GM12878 (cell line): ENCODE results near the gene KIAA2012. TPM values are rescaled to one million over a fixed set of nuclear protein-coding genes. Genes with fewer than 3 reads are reported as not detected.

ENCODE experiments used
- ATAC-seq: fragments of 200-7000 bp; cut with Tn5 transposase; 3 replicates; pipeline ENCODE4 v1.9.1; 2020; ENCODE audit warnings: mild to moderate bottlenecking, moderate library complexity
- BruUV-seq: library from RNA; stranded (reverse); fragments of 400-500 nt; replicated peaks from 2 replicates; lab custom pipeline; 2021; lab: Mats Ljungman, UMichigan
- CTCF ChIA-PET: fragments of 300-600 bp; sonication (Branson Sonifier 250); formaldehyde crosslinking; extraction: SDS; loops from one replicate; lab custom pipeline; 2021; ENCODE audit warnings: inconsistent platforms; lab: Yijun Ruan, JAX
- POLR2A ChIA-PET: fragments of 350-600 bp; formaldehyde crosslinking; extraction: SDS; loops from one replicate; lab custom pipeline; 2021; ENCODE audit warnings: inconsistent platforms; lab: Charles Lee
- RAD21 ChIA-PET: fragments of 300-600 bp; sonication (Branson Sonifier 250); formaldehyde crosslinking; loops from one replicate; lab custom pipeline; 2023; ENCODE audit warnings: antibody characterized with exemption; ENCODE audit not compliant: unreplicated experiment; lab: Charles Lee
- SMC1A ChIA-PET: fragments of 300-600 bp; sonication (Branson Sonifier 250); formaldehyde crosslinking; loops from one replicate; lab custom pipeline; 2023; ENCODE audit not compliant: unreplicated experiment, uncharacterized antibody; lab: Charles Lee
- DNase-seq: peaks from one replicate; pipeline ENCODE4 v3.0.0-alpha.2; 2011; ENCODE audit warnings: low read depth, low spot score
- FAIRE-seq: peaks from 3 replicates; lab custom pipeline; 2011; peaks lifted over from hg19 to GRCh38; lab: Jason Lieb, UNC
- H2AFZ ChIP-seq: 2 replicates; pipeline ENCODE4 v1.6.0; 2011; ENCODE audit warnings: low read depth, low read length, control low read depth; ENCODE audit not compliant: control insufficient read depth
- H3K27ac ChIP-seq: 2 replicates; pipeline ENCODE4 v1.5.1; 2011; ENCODE audit warnings: control low read depth; ENCODE audit not compliant: control insufficient read depth, insufficient read depth
- H3K27me3 ChIP-seq, 2 experiments: replicated peaks in 1 of 2; 2 replicates each; pipeline versions ENCODE4 v1.6.0 to v1.6.1; 2011; ENCODE audit warnings: low read length in 1 of 2; ENCODE audit not compliant: control insufficient read depth in 2 of 2, insufficient read depth in 2 of 2
- H3K36me3 ChIP-seq, 2 experiments: 2 replicates each; pipeline ENCODE4 v1.5.1; 2011; ENCODE audit warnings: low read length in 1 of 2; ENCODE audit not compliant: control insufficient read depth in 2 of 2, insufficient read depth in 2 of 2
- H3K4me1 ChIP-seq: 2 replicates; pipeline ENCODE4 v1.6.1; 2011; ENCODE audit warnings: mild to moderate bottlenecking, low read length, moderate library complexity, mixed read lengths; ENCODE audit not compliant: control insufficient read depth, insufficient read depth
- H3K4me2 ChIP-seq: 2 replicates; pipeline ENCODE4 v1.6.0; 2011; ENCODE audit warnings: control low read depth; ENCODE audit not compliant: control insufficient read depth, insufficient read depth
- H3K4me3 ChIP-seq: fragments of 200-600 bp; sonication (generic); 2 replicates; pipeline ENCODE4 v1.5.1; 2016
- H3K79me2 ChIP-seq: 2 replicates; pipeline ENCODE4 v1.6.0; 2011; ENCODE audit warnings: low read length; ENCODE audit not compliant: control insufficient read depth, insufficient read depth
- H3K9ac ChIP-seq: 2 replicates; pipeline ENCODE4 v1.8.0; 2011; ENCODE audit warnings: low read length, control low read depth, mixed read lengths; ENCODE audit not compliant: control insufficient read depth, insufficient read depth
- H3K9me3 ChIP-seq: replicated peaks from 3 replicates; pipeline ENCODE4 v1.5.1; 2011; ENCODE audit warnings: mild to moderate bottlenecking, low read length; ENCODE audit not compliant: control insufficient read depth, insufficient read depth
- H4K20me1 ChIP-seq: 2 replicates; pipeline ENCODE4 v1.6.0; 2011; ENCODE audit not compliant: control insufficient read depth, insufficient read depth
- BACH1 ChIP-seq: fragments of 450-650 bp; IDR thresholded peaks from 2 replicates; pipeline ENCODE4 v1.6.1; 2017; ENCODE audit warnings: mild to moderate bottlenecking, borderline replicate concordance
- CHD2 ChIP-seq: IDR thresholded peaks from 2 replicates; pipeline ENCODE4 v1.6.1; 2011; ENCODE audit warnings: low read depth, low read length, improper control_type of control experiment, borderline replicate concordance
- CHD4 ChIP-seq: fragments of 200-600 bp; sonication (generic); IDR thresholded peaks from 2 replicates; pipeline ENCODE4 v1.6.1; 2016; ENCODE audit warnings: mild to moderate bottlenecking
- DPF2 ChIP-seq: fragments of 450-650 bp; IDR thresholded peaks from 2 replicates; pipeline ENCODE4 v1.6.1; 2017; ENCODE audit warnings: mild to moderate bottlenecking
- EZH2 ChIP-seq: IDR thresholded peaks from 2 replicates; pipeline ENCODE4 v1.6.1; 2012; ENCODE audit warnings: low read depth, mild to moderate bottlenecking, control low read depth, inconsistent platforms, low read length, borderline replicate concordance; ENCODE audit not compliant: control insufficient read depth
- JUND ChIP-seq: IDR thresholded peaks from 2 replicates; pipeline ENCODE4 v1.6.1; 2012; ENCODE audit warnings: low read depth, mild to moderate bottlenecking, low read length, improper control_type of control experiment, moderate library complexity
- MXI1 ChIP-seq: fragments of 150-350 bp; IDR thresholded peaks from 2 replicates; pipeline ENCODE4 v1.6.1; 2011; ENCODE audit warnings: low read depth, mild to moderate bottlenecking, inconsistent platforms, low read length, improper control_type of control experiment
- PBX3 ChIP-seq: IDR thresholded peaks from 2 replicates; pipeline ENCODE4 v1.6.1; 2011; ENCODE audit warnings: mild to moderate bottlenecking, low read depth, low read length, moderate library complexity; ENCODE audit not compliant: insufficient replicate concordance
- POLR2AphosphoS2 ChIP-seq: IDR thresholded peaks from 2 replicates; pipeline ENCODE4 v1.6.1; 2011; ENCODE audit warnings: low read depth, mild to moderate bottlenecking, low read length, improper control_type of control experiment, moderate library complexity
- PRDM15 ChIP-seq: fragments of 450-650 bp; formaldehyde crosslinking; IDR thresholded peaks from 2 replicates; pipeline ENCODE4 v1.4.0; 2020; ENCODE audit warnings: mild to moderate bottlenecking, moderate library complexity
- REST ChIP-seq: IDR thresholded peaks from 2 replicates; pipeline ENCODE4 v1.6.1; 2012; ENCODE audit warnings: mild to moderate bottlenecking, low read depth, low read length
- SREBF1 ChIP-seq: IDR thresholded peaks from 2 replicates; pipeline ENCODE4 v1.6.1; 2012; ENCODE audit warnings: mild to moderate bottlenecking, low read length
- WGBS: methylation state at CpG from one replicate; pipeline ENCODE4 v1.1.6; 2016; ENCODE audit warnings: low lambda C conversion rate; ENCODE audit not compliant: insufficient replicate concordance, insufficient coverage; ENCODE audit errors: missing lambda C conversion rate; 5-methylcytosine and 5-hydroxymethylcytosine counted together
- in situ Hi-C: fragments of 300-500 bp; cut with MboI; formaldehyde crosslinking; loops from 9 replicates; pipeline ENCODE4 v1.14.3; 2018; ENCODE audit warnings: mixed read lengths
- intact Hi-C: fragments of 100-400 bp; cut with micrococcal nuclease; formaldehyde crosslinking; loops from one replicate; pipeline ENCODE4 v1.14.2; 2022; ENCODE audit not compliant: unreplicated experiment
- polyA plus RNA-seq, 11 experiments: library from polyadenylated mRNA; depleted of rRNA in 4 of 11; unstranded in 6 of 11; stranded (reverse) in 5 of 11; fragments of >200 nt; fragmentation: Nextera tagmentation in 4 of 11; fragmentation: Illumina TruSeq in 1 of 11; extraction: Ambion mirVana in 4 of 11; extraction: Trizol in 1 of 11; gene quantifications; 1 replicate in 1 of 11; 2 replicates in 10 of 11; pipeline versions ENCODE4 v1.2.1 to v1.2.3, GENCODE V29; 2011 to 2016; ENCODE audit warnings: inconsistent platforms in 2 of 11, missing spikeins in 2 of 11, low read depth in 1 of 11
- total RNA-seq, 4 experiments: library from RNA; depleted of rRNA in 3 of 4; stranded (reverse); fragments of >200 nt in 3 of 4; fragmentation: Illumina TruSeq in 1 of 4; extraction: Trizol in 1 of 4; gene quantifications; 2 replicates each; pipeline versions ENCODE4 v1.2.1 to v1.2.3, GENCODE V29; 2013 to 2021

KIAA2012 gene
- total and polyA plus RNA-seq, 10 of the 15 experiments (the other 5 are each of a cell fraction or from before 2014, with no cell fraction given) = 0.03 TPM; not detected in 9

- TF ChIP-seq EZH2 (no peak), REST (no peak), CHD4 (no peak), CHD2 (no peak)
These were observed 40.6 kb downstream of the KIAA2012 start (continued) for GRCh38 chr2:202113571-202114142.

GRCh38 chr2:202114291-202114690 is 41.2 kb downstream of the KIAA2012 start:
- in situ Hi-C loops (no loop called here), intact Hi-C loops (no loop called here)
- Histone ChIP-seq H3K4me2 (no peak overlapping the region), H3K4me1 (no peaks in the 10 kb centered on the region), H3K9ac (no peak overlapping the region), H3K36me3 (no peaks in the 10 kb centered on the region; a peak in 1 of 4 replicates), H3K27me3 (peaks cover 0 to 6% of the 10 kb centered on the region in 2 experiments; a peak in 2 of 4 replicates), H3K9me3 (no peaks in the 10 kb centered on the region), H3K27ac (no peak overlapping the region), H3K4me3 (no peak overlapping the region), H2AFZ (no peak overlapping the region), H4K20me1 (no peaks in the 10 kb centered on the region), H3K79me2 (no peaks in the 10 kb centered on the region)
- ChIA-PET RAD21 (no interaction called here), CTCF (interaction anchor here (1.3 to 2.0 kb wide), 2 partner anchors 15 to 253 kb away, joined by 3 to 5 read pairs; no protein-coding TSS in a partner anchor), SMC1A (no interaction called here), POLR2A (no interaction called here)
- FAIRE-seq = no peak
- no peak for ATAC-seq
- no peak for DNase-seq
- BruUV-seq = no TSS peak
- WGBS = 0% methylated on average over 1 of the region's 1 CpG
- TF ChIP-seq BACH1 (no peak), SREBF1 (no peak), MXI1 (no peak), POLR2AphosphoS2 (no peak), DPF2 (no peak), PBX3 (no peak), JUND (no peak), CHD4 (no peak), PRDM15 (CRISPR knock-in tag) (no peak)
